Measurements from ENCODE around the gene SSR2.
"Not testable (repeated sequence)": the region's sequence is repeated elsewhere in the genome, so short reads cannot be mapped to it uniquely, and the experiment has no call there.

The SSR2 gene

DNA sequence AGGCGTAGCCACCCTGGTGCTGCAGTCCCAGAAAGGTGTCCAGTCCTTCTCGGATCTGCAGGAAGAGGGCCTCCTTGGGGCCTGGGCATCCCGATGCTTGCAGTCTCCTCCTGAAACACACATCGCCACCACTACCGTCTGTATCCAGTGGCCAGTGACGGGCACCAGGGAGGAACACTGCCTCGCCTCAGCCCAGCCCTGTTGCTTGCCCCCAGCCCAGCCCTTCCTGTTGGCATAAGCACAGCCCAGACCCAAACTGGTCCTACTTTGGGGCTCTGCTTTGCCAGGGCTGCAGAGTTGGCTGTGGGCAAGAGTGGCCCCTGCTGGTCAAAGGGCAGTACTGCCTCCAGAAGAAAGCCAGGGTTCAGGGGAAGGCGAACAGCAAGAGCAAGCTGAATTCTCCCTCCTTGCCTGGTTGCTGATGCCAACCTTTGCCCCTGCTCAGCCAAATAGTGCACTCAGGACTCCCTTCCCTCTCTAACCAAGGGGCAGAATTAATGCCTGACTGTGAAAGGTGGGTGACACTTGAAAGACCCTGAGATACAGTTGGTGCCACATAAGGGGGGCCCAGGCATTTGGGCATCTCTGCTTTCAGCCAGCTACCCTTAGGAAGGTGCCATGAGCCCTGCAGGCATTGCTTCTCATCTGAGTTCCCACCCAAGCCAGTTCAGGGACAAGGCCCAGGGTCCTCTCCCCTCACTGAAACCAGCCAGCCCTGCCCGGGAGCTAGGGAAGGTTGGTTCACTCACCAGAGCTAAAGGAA, 31.3 kb downstream of the SSR2 start:
- Histone ChIP-seq H4K20me1 (ENCODE audit: control insufficient read depth, insufficient read depth, low read depth, low read length) (no peaks in the 10 kb centered on the region), H3K9me2 (replicated peaks; ENCODE audit: control insufficient read depth, low read length) (no peaks in the 10 kb centered on the region), H3K79me2 (ENCODE audit: control insufficient read depth, low read length) (no peaks in the 10 kb centered on the region), H3K27ac (ENCODE audit: low read depth, low read length) (no peak overlapping the region), H3K9me3 (ENCODE audit: control insufficient read depth, insufficient read depth, low read length) (no peaks in the 10 kb centered on the region), H3K4me2 (ENCODE audit: low read length) (peak overlapping the region; percentile 20; the same call in 1 of the 2 replicates), H3K4me1 (ENCODE audit: control insufficient read depth, low read length) (peaks cover 13% of the 10 kb centered on the region), H3K27me3 (ENCODE audit: control insufficient read depth, low read length) (no peaks in the 10 kb centered on the region), H3K36me3 (ENCODE audit: control insufficient read depth, low read length) (no peaks in the 10 kb centered on the region), H3K4me3 (ENCODE audit: low read length) (no peak overlapping the region), H3F3A (ENCODE audit: control insufficient read depth, insufficient read depth) (no peaks in the 10 kb centered on the region)
- TF ChIP-seq EZH2phosphoT487 (IDR thresholded peaks at IDR 0.05; ENCODE audit: borderline replicate concordance, low read length), result no peak
- TF ChIP-seq, protein P1, sequence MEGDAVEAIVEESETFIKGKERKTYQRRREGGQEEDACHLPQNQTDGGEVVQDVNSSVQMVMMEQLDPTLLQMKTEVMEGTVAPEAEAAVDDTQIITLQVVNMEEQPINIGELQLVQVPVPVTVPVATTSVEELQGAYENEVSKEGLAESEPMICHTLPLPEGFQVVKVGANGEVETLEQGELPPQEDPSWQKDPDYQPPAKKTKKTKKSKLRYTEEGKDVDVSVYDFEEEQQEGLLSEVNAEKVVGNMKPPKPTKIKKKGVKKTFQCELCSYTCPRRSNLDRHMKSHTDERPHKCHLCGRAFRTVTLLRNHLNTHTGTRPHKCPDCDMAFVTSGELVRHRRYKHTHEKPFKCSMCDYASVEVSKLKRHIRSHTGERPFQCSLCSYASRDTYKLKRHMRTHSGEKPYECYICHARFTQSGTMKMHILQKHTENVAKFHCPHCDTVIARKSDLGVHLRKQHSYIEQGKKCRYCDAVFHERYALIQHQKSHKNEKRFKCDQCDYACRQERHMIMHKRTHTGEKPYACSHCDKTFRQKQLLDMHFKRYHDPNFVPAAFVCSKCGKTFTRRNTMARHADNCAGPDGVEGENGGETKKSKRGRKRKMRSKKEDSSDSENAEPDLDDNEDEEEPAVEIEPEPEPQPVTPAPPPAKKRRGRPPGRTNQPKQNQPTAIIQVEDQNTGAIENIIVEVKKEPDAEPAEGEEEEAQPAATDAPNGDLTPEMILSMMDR (IDR thresholded peaks at IDR 0.05; ENCODE audit: low read depth, low read length, poor library complexity, severe bottlenecking), result peak; percentile 99

DNA sequence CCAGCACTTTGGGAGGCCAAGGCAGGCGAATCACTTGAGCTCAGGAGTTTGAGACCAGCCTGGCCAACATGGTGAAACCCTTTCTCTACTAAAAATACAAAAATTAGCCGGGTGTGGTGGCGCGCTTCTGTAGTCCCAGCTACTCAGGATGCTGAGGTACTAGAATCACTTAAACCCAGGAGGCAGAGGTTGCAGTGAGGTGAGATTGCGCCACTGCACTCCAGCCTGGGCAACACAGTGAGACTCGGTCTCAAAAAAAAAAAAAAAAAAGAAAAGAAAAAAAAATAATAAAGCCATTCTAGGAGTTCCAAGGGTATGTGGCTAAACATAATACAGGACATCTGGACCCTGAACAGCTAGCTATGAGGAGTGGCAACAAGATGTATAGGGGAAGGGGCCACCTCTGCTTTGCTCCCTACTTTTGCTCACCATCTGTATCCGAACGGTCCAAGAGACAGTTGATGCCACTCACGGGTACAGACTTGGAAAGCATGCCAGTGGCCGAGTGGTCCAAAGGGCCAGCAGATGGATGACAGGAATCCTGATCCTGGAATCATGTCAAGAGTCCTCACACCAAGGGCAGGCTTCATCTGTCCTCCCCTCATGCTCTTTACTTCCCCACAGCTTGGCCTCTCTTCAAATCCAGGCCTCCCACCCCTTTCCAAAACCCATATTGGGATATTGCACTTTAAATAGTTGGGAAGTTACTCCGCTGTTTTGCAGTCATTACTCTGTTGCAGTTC, 35.7 kb downstream of the SSR2 start:
- not testable (repeated sequence) for H3F3A ChIP-seq (ENCODE audit: control insufficient read depth, insufficient read depth); H4K20me1 ChIP-seq (ENCODE audit: control insufficient read depth, insufficient read depth, low read depth, low read length); H3K27ac ChIP-seq (ENCODE audit: low read depth, low read length); H3K27me3 ChIP-seq (ENCODE audit: control insufficient read depth, low read length); H3K9me2 ChIP-seq (replicated peaks; ENCODE audit: control insufficient read depth, low read length); H3K9me3 ChIP-seq (ENCODE audit: control insufficient read depth, insufficient read depth, low read length); H3K4me2 ChIP-seq (ENCODE audit: low read length); H3K4me3 ChIP-seq (ENCODE audit: low read length)
- H3K4me1 ChIP-seq (ENCODE audit: control insufficient read depth, low read length), result peaks cover 51% of the 10 kb centered on the region
- peaks cover 11% of the 10 kb centered on the region for H3K36me3 ChIP-seq (ENCODE audit: control insufficient read depth, low read length)
- peaks cover 14% of the 10 kb centered on the region for H3K79me2 ChIP-seq (ENCODE audit: control insufficient read depth, low read length)

GRCh38 chr1:155984341-155984740, 36.4 kb downstream of the SSR2 start:
- H3K27ac ChIP-seq (ENCODE audit: low read depth, low read length), result no peak overlapping the region
- H3K4me1 ChIP-seq (ENCODE audit: control insufficient read depth, low read length), result peaks cover 52% of the 10 kb centered on the region
- peak overlapping the region; percentile 99 for H3K4me2 ChIP-seq (ENCODE audit: low read length)

More at GRCh38 chr1:155984341-155984740, 36.4 kb downstream of the SSR2 start:
- Histone ChIP-seq H3K9me3 (ENCODE audit: control insufficient read depth, insufficient read depth, low read length) (no peaks in the 10 kb centered on the region), H3K9me2 (replicated peaks; ENCODE audit: control insufficient read depth, low read length) (no peaks in the 10 kb centered on the region), H4K20me1 (ENCODE audit: control insufficient read depth, insufficient read depth, low read depth, low read length) (no peaks in the 10 kb centered on the region), H3K36me3 (ENCODE audit: control insufficient read depth, low read length) (peaks cover 11% of the 10 kb centered on the region), H3F3A (ENCODE audit: control insufficient read depth, insufficient read depth) (peaks cover 14% of the 10 kb centered on the region), H3K27me3 (ENCODE audit: control insufficient read depth, low read length) (no peaks in the 10 kb centered on the region), H3K79me2 (ENCODE audit: control insufficient read depth, low read length) (peaks cover 21% of the 10 kb centered on the region), H3K4me3 (ENCODE audit: low read length) (no peak overlapping the region; the same call in 1 of the 2 replicates)
- no peak for TF ChIP-seq EZH2phosphoT487 (IDR thresholded peaks at IDR 0.05; ENCODE audit: borderline replicate concordance, low read length)
- TF ChIP-seq, protein P1 (IDR thresholded peaks at IDR 0.05; ENCODE audit: low read depth, low read length, poor library complexity, severe bottlenecking), result no peak

Measured in DOHH2 (cell line).